ENCODE results near the gene DPEP1.
"Not testable (repeated sequence)": the region's sequence is repeated elsewhere in the genome, so short reads cannot be mapped to it uniquely, and the experiment has no call there.

DPEP1 gene

DNA sequence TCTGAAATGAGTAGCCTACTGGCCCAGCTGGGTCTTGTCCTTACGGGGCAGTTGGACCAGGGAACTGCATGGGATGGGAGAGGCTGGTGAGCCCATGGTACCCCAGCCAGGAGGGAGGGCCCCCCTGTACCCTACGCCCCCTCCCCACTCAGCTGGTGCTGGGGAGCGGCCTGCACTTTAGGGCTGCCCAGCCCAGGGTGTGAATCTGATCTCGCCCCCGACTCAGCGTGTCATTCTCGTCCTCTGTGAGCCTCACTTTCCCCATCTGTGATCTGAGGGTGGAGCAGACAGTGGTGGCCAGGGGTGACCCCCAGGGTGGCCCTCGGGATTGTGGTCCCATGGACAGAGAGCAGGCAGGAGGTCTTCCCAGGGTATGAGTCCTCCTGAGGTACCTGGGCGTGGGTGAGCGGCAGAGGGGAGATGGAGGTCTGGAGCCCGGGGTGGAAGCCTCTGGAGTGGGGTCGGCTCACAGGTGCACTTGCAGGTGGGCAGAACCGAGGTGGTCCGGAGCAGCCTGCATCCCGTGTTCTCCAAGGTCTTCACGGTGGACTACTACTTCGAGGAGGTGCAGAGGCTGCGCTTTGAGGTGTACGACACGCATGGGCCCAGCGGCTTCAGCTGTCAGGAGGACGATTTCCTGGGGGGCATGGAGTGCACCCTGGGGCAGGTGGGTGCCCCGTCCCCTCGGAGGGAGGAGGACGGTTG lies 36.2 kb upstream of the DPEP1 start:
- DNase-seq (ENCODE audit: low read depth in 3 of 3), result no peak

DNA sequence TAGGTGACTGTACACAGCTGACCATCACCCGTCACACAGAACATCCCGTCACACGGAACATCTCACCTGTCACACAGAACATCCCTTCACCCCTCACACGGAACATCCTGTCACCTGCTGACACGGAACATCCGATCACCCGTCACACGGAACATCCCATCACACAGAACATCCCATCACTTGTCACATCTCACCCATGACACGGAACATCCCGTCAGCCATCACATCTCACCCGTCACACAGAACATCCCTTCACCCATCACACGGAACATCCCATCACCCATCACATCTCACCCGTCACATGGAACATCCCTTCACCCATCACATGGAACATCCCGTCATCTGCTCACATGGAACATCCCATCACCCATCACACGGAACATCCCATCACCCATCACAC lies 34.1 kb upstream of the DPEP1 start:
- no peak for DNase-seq (ENCODE audit: low read depth in 3 of 3)

DNA sequence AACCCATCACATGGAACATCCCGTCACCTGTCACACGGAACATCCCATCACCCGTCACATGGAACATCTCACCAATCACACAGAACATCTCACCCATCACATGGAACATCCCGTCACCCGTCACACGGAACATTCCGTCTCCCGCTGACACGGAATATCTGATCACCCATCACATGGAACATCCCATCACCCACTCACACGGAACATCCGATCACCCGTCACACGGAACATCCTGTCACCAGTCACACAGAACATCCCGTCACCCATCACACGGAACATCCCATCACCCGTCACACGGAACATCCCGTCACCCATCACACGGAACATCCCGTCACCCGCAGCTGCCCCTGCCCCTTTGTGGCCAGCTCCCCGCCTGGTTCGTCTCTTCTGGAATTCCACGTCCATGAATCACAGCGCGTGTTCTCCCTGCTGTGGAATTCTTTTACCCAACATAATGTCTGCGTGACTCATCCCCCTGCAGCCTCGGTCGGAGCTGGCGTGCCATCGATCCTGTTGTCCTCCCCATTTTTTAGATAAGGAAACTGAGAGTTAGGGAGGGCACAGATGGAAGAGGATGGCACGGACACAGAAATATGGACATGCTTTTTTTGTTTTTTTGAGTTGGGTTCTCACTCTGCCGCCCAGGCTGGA lies 32.3 kb upstream of the DPEP1 start:
- no peak for DNase-seq (ENCODE audit: low read depth in 3 of 3)

DNA sequence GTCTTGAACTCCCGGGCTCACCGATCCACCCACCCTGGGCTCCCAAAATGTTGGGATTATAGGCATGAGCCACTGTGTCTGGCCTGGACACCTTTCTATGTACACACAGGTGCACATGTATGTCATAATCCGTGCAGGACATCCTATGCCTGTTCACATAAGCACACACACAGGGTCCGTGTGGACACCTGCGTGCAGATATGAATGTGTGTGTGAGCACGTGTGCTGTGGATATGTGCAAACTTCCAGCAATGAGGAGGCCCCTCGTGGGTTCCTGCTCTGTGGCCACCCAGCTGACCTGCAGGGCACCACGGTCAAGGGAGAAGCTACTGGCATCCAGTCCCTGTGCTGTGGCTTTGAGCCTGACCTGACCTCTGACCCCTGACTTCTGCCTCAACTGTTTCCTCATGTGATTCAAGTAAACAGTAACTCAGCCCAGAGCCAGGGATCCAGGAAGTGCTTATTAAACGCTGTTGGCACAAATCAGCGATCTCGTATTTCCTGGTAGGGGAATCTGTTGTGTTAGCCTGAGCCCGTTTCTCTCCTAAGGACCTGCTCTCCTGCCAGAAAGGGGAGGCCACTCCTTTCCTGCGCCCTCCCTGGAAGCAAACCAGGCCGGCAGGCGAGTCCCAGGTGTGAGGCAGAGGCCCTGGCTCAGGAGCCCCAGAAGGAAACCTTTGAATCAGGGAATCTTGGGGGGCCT lies 31.4 kb upstream of the DPEP1 start:
- DNase-seq (ENCODE audit: low read depth in 3 of 3), result no peak

DNA sequence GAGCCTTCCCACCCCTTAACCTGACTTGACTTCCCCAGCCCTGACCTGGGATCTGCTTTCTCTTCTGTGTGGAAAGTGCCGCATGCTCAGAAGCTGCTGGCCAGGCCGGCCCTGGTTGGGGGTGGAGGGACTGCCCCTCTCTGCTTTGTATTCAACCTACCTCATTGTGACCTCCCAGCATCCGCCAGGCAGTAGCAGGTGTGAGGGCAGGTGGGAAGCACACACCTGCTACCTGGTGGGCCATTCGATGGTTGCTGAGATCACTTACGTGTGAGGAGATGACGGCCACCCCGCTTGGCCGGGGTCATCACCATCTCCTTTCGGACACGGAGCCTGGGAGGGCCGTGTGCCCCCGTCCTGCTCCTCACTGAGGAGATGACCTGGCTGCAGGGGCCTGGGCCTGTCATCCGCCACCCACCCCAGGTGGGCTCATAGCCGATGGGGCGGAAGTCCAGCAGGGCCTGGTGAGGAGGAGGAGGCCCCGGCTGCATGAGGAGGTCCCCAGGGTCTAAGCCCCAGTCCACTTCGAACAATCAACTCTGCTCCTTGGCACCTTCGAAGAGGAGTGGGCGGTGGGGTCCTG lies 30.7 kb upstream of the DPEP1 start:
- no peak for DNase-seq (ENCODE audit: low read depth in 3 of 3)

DNA sequence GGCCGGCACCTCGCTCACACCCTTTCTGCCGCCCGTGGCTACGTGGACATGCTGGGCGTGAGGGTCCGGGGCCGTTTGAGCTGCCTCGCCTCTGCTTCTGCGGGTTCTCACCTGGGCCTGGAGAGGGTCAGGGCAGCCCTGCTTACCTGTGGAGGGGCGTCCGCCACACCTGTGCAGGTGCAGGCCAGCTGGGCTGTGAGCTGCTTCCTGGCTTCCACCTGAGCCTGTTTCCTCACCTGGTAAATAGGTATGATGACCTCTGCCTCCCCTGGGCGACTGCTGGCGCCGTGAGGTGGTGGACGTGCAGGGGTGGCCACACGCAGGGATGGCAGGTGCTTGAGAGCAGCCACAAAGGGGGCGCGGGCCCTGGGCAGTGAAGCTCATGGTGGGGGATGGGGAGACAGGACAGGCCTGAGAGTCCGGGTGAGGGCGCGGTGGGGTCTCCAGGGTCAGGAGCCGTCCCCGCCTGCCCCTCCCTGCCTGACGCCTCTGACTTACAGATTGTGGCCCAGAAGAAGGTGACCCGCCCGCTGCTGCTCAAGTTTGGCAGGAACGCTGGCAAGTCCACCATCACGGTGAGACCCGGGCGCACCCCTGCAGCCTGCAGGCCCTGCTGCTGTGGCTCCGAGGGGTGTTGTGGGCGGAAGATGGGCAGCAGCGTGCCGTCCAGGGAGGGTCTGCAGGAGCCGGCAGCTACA lies 30.1 kb upstream of the DPEP1 start:
- no peak for DNase-seq (ENCODE audit: low read depth in 3 of 3)

DNA sequence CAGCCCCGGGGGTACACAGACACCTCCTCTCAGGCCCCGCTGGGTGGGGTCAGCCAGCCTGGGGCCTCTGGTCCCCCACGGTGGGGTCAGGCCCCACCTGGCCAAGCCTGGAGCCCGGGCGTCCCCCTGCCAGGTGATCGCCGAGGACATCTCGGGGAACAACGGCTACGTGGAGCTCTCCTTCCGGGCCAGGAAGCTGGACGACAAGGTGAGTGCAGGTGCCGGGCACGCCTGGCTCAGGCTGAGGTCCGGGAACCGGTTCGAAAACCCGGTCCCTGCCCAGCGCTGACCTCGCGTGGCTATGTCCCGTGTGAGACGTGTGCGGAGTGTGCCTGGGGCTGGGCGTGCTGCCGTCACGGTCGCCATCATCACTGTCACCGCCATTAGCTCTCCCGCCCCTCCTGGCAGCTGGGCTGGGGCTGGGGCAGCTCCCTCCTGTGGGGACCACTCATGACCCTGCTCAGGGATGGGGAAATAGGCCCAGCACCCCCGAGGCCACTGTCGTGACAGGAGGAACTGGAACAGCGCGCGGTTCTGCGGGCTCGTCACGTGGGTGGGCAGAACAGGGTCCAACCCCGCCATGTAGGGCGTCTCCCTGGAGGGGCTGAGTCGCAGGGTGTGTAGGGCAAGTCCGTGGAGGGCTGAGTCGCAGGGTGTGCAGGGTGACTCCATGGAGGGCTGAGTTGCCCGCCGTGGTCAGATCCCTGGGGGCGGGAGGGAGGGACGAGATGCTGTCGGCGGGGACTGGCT lies 29.4 kb upstream of the DPEP1 start:
- no peak for DNase-seq (ENCODE audit: low read depth in 3 of 3)

DNA sequence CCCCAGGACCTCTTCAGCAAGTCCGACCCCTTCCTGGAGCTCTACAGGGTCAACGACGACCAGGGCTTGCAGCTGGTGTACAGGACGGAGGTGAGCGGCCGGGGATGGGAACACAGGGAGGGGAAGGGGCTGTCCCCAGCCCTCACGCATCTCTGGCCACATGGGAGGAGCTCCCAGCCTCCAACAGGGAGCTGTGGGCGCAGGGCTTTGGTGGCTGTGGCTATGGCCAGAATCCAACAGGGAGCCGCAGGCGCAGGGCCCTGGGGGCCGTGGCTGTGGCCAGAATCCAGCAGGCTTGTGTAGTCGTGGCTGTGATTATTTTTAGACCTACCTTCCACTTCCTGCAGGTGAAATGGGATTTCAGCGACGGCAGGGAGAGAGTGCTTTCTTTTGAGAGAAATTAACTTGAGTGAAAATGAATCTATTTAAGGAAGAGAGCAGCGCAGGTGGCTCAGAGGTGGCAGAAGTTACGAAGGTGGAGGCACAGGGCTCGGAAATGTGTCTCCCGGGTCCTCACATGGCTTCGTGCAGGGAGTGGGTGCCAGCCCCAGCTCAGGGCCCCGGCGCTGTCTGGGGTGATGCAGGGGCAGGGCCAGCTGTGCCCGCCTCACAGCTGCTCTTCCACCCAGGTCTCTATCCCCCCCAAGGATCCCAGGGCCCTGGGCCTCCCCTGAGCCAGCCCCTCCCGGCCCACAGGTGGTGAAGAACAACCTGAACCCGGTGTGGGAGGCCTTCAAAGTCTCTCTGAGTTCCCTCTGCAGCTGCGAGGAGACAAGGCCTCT lies 28.5 kb upstream of the DPEP1 start:
- DNase-seq (ENCODE audit: low read depth in 3 of 3), result no peak

DNA sequence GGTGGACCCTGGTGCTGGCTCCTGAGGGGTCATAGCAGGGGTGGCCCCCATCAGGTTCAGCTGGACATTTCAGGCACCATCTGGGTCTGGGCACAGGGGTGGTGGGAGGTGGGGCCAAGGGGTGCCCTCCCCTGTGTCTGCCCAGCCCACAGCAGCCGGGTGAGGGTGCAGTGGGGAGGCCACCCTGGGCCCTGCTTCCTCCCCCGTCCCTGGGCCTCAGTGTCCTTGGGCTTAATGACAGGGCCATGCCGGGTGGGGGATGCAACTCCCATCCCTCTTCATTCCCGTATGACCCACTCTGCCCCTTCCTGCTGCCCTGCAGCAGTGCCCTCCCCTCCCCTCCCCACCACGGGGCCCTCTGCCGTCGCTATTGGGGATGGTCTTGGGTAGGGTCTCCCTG lies 27.2 kb upstream of the DPEP1 start:
- no peak for DNase-seq (ENCODE audit: low read depth in 3 of 3)

DNA sequence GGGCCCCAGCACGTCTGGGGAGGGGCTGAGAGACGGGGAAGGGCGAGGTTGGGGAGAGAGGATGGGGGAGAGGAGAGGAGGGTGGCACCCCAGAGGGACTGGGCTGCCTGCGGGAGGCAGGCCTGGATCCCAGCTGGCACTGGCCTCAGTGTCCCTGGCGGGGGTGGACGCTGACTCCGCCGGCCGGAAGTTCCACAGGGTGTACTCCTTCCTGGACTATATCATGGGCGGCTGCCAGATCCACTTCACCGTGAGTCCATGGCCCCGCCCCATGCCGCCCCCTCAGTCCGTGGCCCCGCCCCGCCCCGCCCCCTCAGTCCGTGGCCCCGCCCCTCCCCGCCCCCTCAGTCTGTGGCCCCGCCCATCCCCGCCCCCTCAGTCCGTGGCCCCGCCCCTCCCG lies 26.6 kb upstream of the DPEP1 start:
- no peak for DNase-seq (ENCODE audit: low read depth in 3 of 3)

DNA sequence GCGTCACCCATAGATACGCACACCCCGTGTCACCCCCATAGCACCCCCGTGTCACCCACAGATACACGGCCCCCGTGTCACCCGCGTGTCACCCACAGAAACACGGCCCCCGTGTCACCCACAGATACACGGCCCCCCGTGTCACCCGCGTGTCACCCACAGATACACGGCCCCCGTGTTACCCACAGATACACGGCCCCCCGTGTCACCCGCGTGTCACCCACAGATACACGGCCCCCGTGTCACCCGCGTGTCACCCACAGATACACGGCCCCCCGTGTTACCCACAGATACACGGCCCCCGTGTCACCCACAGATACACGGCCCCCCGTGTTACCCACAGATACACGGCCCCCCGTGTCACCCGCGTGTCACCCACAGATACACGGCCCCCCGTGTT lies 25.8 kb upstream of the DPEP1 start:
- DNase-seq (ENCODE audit: low read depth in 3 of 3), result not testable (repeated sequence)

DNA sequence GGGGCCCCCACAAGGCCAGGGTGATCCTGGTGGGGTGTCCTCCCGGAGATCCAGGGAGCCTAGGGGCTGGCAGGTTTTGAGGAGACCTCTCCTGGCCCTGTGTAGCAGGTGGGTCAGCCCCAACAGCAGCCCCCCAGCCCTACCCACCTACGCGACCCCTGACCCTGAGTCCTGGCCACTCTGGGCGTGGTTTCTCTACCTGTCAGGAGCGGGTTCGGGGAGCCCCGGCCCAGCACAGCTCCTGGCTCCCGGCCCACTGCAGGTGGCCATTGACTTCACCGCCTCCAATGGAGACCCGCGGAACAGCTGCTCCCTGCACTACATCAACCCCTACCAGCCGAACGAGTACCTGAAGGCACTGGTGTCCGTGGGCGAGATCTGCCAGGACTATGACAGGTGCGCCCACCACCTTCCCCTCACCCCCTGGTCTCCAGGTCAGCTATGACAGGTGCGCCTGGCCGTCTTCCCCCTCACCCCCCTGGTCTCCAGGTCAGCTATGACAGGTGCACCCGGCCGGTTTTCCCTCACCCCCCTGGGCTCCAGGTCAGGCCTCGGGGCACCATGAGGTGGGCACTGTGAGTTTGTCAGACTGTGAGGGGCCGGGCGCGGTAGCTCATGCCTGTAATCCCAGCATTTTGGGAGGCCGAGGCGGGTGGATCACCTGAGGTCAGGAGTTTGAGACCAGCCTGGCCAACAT lies 24.9 kb upstream of the DPEP1 start:
- DNase-seq (ENCODE audit: low read depth in 3 of 3), result no peak

DNA sequence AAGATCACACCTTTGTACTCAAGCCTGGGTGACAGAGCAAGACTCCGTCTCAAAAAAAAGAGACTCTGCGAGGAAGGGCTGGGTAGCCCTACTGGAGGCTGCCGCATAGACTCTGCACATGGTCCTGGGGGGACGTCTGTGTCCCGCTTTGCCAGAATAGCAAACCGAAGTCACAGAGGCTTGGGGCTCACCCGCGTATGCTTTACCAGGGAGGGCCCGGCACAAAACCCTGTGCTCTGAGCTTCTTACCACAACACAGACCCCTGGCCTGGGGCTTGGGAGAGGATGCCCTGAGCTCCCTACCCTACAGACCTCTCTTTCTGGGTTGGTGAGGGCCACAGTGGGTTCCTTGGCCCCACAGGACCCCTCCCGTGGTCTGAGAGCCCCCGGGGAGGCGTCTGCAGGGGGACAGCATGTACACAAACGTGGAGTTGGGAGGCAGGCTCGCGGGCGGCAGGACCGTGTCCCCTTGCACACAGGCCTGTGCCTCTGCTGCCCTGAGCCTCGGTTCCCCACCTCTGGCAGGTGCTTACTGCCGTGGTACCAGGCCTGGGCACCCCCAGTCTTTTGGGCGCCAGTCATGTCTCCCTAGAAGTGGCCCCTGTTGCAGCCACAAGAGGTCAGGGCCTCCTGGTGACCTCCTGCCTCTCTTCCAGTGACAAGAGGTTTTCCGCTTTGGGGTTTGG lies 24.1 kb upstream of the DPEP1 start:
- DNase-seq (ENCODE audit: low read depth in 3 of 3), result no peak

DNA sequence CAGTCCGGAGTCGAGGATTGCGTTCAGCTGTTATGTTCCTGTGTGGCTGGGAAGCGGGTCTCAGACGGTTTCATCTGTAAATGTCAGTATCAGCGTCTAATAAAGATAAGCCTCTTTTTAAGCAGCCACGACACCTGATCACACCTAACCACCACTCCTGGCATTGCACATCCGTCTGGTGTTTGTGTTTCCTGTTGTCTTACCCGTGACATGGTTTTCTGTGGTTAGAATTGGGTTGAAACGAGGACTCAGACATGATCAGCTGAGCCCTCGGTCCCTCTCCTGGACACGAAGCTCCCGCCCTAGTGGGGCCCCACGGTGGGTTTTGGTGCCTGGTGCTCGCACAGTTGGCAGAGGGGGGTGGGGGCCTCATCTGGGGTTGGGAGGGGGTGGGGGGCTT lies 19.6 kb upstream of the DPEP1 start:
- DNase-seq (ENCODE audit: low read depth in 3 of 3), result no peak

DNA sequence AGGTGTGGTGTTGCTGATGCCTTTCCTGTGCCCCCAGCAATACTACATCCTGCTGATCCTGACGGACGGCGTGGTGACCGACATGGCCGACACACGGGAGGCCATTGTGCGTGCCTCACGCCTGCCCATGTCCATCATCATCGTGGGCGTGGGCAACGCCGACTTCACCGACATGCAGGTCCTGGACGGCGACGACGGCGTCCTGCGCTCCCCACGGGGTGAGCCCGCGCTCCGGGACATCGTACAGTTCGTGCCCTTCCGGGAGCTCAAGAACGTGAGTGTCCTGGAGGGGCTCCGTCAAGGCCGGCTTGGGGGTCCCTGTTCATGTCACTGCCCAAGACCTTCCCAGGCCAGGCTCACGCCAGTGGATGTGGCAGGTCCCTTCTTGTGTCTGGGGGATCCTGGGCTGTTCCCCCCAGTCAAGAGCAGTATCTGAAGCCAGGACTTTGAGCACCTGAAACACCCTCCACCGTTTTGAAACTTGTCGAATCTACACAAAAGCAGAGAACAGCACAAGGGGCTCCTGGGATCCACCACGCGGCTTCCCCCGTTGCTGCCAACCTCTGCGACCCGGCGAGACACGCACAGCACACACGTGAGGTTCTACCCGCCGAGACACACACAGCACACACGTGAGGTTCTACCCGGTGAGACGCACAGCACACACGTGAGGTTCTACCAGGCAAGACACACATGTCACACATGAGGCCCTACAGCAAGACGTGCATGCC lies 17.9 kb upstream of the DPEP1 start:
- DNase-seq (ENCODE audit: low read depth in 3 of 3), result no peak

DNA sequence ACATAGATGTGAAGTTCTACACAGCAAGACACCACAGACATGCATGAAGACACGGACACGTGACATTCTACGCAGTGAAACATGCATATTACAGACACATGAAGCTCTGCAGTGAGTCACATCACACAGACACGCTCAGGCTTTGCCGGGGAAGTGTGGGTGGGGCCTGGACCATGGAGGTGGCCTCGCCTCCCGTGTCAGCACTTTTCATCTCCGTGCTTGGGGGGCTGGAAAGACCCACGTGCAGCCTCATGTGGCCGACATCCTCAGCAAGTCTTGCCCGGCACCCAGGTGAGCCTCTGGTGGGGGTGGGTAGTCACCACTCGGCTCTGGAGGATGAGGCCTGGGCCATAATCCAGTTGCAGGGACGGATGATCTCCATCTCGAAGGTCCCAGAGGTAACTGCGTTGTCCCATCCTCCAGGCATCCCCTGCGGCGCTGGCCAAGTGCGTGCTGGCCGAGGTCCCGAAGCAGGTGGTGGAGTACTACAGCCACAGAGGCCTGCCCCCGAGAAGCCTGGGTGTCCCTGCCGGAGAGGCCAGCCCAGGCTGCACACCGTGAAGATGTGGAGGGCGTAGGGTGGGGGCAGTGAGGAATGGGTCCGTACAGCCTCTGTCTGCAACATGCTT lies 17.3 kb upstream of the DPEP1 start:
- DNase-seq (ENCODE audit: low read depth in 3 of 3), result no peak

DNA sequence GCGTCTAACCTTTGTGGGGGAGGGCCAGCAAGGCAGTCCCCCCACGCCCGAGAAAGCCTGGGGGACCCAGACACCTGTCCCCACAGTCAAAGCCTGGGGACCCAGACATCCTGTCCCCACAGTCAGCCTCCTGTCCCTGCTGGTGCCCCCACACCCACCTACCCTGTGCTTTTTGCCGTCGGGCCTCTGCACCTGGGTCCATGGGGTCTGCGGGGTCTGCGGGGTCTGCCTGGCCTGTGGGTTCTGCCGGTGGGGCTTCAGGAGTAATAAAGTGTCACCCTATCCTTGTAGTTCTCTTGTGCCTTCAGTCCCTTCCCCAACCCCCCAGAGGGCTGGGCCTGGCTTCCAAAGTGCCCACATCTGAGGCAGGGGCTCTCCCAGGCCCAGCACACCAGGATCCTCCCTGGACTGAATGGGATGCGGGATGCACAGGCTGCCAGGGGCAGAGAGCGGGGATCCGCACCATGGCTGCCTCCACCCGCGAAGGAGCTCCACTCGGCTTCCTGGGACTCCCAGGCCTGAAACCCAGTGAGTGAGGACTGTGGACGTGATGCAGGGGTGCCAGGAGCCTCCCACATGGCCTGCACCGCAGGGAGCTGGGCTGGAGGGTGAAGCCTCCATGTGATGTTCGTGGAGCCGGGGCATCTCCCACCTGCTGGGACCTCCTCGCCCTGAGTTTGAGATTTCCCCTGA lies 16.3 kb upstream of the DPEP1 start:
- DNase-seq (ENCODE audit: low read depth in 3 of 3), result no peak

DNA sequence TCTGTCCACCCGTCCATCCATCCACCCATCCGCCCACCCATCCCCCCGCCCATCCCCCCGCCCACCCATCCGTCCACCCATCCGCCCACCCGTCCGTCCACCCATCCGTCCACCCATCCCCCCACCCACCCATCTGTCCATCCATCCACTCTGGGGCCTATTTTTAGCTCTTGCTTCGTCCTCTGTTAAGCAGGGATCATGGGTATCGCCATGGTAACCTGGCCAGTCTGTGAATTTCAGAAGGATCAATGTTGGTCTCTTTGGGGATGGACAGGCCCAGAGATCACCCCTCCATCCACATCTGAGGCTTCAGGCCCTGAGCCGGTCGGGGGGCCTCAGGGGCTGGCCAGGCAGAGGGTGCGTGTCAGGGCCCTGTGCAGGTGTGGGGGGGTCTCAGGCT lies 15.2 kb upstream of the DPEP1 start:
- DNase-seq (ENCODE audit: low read depth in 3 of 3), result no peak

Measured in stimulated activated CD4-positive, alpha-beta T cell treated with anti-CD3 and anti-CD28 coated beads, TNF-alpha, amount 100 ng/mL, for 48 hours (primary cell).